ENCODE data around the gene TXLNG. TPM values are rescaled to one million over a fixed set of nuclear protein-coding genes. Genes with fewer than 3 reads are reported as not detected.
A peak's percentile ranks its signal among the peaks of the same experiment; 100 is the strongest.

The TXLNG gene
- total RNA-seq, 2 donors from 2014 or later = 15.3 to 16.0 TPM

DNA sequence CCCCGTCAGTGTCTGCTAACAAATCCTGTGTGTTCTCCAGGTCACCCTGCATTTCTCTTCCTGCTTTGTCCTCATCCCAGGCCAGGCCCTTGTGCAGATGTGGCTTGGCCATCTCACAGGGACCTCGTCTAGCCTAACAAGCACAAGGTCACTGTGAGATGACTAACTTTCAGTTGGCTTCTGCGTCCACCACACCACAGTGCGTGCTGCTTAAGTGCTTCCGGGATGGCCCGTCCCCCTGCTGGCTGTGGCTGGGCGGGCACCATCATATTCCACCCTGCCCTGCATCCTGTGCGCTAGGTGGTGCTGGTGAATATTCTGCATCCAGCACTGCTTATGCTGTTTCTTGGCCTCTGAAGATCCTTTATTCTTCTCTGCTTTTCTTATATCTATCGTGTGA, 50.1 kb downstream of the TXLNG start:
- Mint-ChIP-seq H3K9me3 (no peaks in the 10 kb centered on the region), H3K36me3 (peaks cover 4% of the 10 kb centered on the region), H3K4me3 (no peak overlapping the region), H3K27ac (peak overlapping the region in 1 of 2 donors; percentile 47), H3K27me3 (no peaks in the 10 kb centered on the region), H3K4me1 (ENCODE audit: low read depth in 2 of 2) (peaks cover 5 to 10% of the 10 kb centered on the region in 2 donors)
- DNase-seq (ENCODE audit: low spot score) (no peak), ATAC-seq (peak; percentile 82 to 84)

DNA sequence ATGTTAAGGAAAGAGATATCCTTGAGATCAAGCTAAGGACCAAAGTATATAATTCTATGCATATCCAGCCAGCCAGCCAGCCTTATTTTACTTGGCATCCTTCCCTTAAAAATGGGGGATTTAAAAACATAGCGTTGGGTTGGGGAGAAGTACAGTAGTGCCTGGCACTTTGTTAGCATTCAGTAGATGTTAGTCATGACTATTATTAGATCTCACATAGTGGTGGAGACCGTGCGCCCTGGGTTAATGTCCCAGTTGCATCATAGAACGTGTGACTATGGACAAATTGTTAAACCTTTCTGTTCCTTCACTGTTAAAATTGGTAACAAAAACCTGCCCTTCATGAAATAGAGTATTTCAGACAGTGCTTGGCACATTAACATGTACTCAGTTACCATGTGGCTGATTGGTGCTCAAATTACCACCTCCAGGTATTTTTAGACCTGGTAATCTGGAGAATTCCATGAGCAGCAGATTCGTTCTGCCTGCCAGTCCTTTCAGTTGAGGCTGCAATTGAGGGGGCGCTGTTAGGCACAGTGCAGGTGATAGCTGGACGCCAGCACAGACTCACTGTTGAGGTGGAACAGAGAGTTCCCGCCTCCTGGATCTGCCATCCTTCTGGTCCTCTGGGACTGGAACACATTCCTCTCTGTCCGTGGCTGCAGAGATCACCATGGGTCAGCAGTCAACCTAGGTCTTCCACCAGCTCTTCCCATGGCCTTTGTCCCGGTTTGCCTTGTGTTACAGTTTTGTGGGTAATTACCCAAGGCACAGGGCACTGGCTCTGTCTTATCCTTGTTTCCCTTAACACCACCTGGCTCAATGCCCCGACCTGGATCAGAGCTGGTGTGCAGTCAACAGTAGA, 52.2 kb downstream of the TXLNG start:
- Mint-ChIP-seq H3K27me3 (no peaks in the 10 kb centered on the region), H3K4me1 (ENCODE audit: low read depth in 2 of 2) (peaks cover 5 to 10% of the 10 kb centered on the region in 2 donors), H3K4me3 (no peak overlapping the region), H3K9me3 (no peaks in the 10 kb centered on the region), H3K36me3 (no peaks in the 10 kb centered on the region), H3K27ac (no peak overlapping the region)
- ATAC-seq (no peak), DNase-seq (ENCODE audit: low spot score) (no peak)

DNA sequence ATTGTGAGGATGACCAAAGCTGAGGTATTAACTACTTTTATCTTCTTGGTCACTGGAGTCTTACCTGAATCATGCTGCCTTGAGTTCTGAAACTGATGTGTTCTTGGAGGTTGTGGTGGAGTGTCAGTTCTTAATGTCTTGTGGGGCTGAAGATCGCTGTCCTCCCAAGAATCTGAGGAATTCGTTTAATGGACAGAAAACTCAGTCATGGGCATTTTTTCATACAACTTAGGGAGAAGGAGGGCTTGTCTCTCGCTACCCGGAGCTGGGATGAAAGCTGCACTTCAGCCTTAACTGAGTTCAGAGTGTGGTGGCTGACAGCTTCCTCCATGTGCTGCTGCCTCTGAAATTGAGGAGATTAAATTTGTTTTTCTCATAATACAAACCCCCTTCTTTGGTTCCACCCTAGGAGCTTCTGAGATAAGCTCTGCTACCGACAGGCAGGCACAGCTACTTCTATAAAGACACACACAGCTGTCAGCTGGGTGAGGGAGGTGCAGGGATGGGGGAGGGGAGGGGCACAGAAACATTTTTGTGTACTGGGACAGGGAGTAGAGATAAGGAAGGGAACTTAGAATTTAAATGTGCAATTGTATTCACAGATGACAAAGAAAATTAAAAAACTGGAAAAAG, 53.1 kb downstream of the TXLNG start:
- DNase-seq (ENCODE audit: low spot score) = no peak
- Mint-ChIP-seq H3K9me3 (no peaks in the 10 kb centered on the region), H3K4me1 (ENCODE audit: low read depth in 2 of 2) (peaks cover 5 to 10% of the 10 kb centered on the region in 2 donors), H3K27me3 (no peaks in the 10 kb centered on the region), H3K4me3 (no peak overlapping the region), H3K27ac (no peak overlapping the region), H3K36me3 (no peaks in the 10 kb centered on the region)
- ATAC-seq = no peak

DNA sequence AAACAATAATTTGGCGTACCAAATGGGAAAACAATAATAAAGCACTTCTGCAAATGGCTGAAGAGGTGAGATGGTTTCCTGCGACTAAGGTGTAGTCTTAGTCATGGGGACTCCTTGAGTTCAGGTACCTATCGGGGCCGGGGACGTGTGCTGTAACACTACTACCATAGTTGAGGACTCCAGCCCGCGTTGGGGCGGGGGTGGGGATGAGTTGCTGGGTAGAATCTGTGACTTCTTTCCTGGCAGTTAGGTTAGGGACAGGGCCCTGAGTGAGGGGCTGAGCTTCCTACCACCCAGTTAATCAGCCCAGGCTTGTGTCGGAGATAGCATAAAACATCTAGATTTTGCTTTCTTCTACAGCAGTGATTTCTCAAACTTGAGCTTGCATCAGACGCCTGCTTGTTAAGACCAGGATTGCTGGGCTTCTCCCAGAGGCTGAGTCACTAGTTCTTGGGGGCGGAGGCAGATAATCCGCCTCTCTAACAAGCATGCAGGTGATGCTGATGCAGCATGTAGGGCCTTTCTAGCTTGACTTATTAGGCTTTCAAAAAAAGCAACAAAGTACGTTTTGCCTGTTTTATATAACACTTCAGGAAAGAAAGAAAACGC, 53.7 kb downstream of the TXLNG start:
- Mint-ChIP-seq H3K4me3 (no peak overlapping the region), H3K4me1 (ENCODE audit: low read depth in 2 of 2) (peaks cover 5 to 10% of the 10 kb centered on the region in 2 donors), H3K9me3 (no peaks in the 10 kb centered on the region), H3K27ac (no peak overlapping the region), H3K27me3 (no peaks in the 10 kb centered on the region), H3K36me3 (no peaks in the 10 kb centered on the region)
- ATAC-seq (no peak), DNase-seq (ENCODE audit: low spot score) (no peak)

DNA sequence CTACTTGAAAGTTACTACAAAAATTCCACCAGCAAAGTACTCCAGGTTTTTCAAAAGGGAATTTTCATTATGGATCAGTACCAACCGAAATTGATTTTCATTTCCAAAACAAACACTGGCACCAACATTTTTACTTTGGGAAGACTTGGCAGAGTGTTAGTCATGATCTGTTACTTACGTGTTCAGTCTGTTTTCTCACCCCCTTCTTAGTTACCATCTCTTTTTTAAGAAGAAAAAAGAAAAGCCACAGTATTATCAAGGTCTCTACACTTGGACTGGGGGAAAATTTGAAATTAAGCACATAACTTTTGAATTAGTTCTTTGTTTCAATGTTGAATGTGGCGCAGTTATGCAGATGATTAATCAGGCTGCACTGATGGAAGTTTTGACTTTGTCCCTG, 56.4 kb downstream of the TXLNG start:
- no peak overlapping the region for H3K4me3 Mint-ChIP-seq
- no peak for ATAC-seq
- no peak for DNase-seq (ENCODE audit: low spot score)
- no peaks in the 10 kb centered on the region for H3K36me3 Mint-ChIP-seq
- H3K27me3 Mint-ChIP-seq = no peaks in the 10 kb centered on the region
- H3K27ac Mint-ChIP-seq = no peak overlapping the region
- no peaks in the 10 kb centered on the region for H3K4me1 Mint-ChIP-seq (ENCODE audit: low read depth in 2 of 2)
- no peaks in the 10 kb centered on the region for H3K9me3 Mint-ChIP-seq

DNA sequence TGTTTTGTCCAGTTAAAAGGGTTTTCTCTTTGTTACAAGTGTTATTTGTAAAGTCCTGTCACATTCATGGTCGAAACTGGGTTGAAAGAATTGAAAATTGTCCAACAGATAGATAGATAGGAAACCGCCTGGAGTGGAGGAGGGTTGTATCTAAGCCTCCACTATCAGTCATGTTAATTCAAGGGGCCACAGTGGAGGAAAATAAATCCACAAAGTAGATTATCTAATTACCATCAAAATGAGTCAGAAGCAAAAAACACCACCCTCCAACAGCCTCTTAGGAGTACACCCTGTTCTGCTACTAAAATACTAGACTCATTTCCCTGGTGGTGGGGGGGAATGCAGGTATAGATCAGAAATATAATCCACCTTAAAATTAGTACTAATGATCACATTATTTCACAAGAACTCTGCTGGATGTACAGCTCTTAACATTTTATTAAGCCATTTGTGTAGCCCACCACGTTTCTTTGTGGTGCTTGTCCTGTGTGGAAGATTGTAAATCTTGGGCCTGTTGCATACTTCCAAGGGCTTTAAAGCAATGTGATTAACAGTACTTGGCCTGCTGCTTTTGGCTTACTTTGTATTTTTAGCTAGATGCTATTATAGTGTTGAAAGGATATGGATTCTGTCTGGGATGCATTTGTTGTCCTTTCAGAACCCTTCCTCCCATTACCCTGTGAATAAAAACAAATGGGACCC, 57.1 kb downstream of the TXLNG start:
- Mint-ChIP-seq H3K9me3 (no peaks in the 10 kb centered on the region), H3K36me3 (peaks cover 2% of the 10 kb centered on the region), H3K4me3 (no peak overlapping the region), H3K27me3 (no peaks in the 10 kb centered on the region), H3K4me1 (ENCODE audit: low read depth in 2 of 2) (no peaks in the 10 kb centered on the region), H3K27ac (no peak overlapping the region)
- ATAC-seq (no peak), DNase-seq (ENCODE audit: low spot score) (no peak)

DNA sequence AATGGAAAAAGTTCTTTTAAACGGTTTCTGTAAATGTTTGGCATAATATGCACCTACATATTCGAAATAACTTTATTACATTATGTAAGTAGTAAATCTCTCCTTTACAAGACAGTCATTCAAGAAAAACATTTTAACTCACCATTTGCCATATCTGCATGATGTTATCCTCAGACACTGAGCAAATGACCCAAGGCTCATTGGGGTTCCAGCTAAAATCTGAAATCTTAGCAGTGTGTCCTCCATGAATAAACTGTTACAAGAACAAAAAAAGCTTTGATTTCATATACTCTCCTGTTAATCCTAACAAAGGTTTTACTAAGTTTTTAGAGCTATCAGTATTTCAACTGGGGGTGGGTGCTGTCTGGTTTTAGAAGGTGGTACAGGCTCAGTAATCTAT, 59.4 kb downstream of the TXLNG start:
- no peak overlapping the region for H3K27ac Mint-ChIP-seq
- H3K4me1 Mint-ChIP-seq (ENCODE audit: low read depth in 2 of 2) = no peaks in the 10 kb centered on the region
- ATAC-seq = no peak
- peaks cover 5% of the 10 kb centered on the region for H3K36me3 Mint-ChIP-seq
- H3K9me3 Mint-ChIP-seq = no peaks in the 10 kb centered on the region
- H3K27me3 Mint-ChIP-seq = no peaks in the 10 kb centered on the region
- DNase-seq (ENCODE audit: low spot score) = no peak
- H3K4me3 Mint-ChIP-seq = no peak overlapping the region

DNA sequence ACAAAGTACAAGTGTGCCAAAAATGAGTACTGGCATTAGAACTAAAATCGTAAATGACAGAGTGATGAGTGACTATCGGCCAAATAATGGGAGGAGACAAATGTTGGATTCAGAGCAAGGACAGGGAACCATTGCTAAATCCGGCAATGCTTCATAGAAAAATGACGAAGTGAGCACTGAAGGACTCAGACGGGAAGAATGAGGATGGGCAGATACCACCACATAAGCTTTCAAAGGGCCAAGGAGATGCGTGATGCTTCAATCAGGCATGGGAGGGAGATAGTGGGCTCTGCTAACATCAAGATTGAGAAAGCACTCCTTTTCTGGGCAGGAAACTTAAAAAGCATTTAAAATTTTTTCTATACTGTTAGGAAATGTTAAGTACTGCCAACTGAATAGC, 62.3 kb downstream of the TXLNG start:
- H3K27me3 Mint-ChIP-seq = no peaks in the 10 kb centered on the region
- H3K4me1 Mint-ChIP-seq (ENCODE audit: low read depth in 2 of 2) = peaks cover 2 to 3% of the 10 kb centered on the region in 2 donors
- no peak overlapping the region for H3K27ac Mint-ChIP-seq
- ATAC-seq = no peak
- peaks cover 5% of the 10 kb centered on the region for H3K36me3 Mint-ChIP-seq
- H3K9me3 Mint-ChIP-seq = no peaks in the 10 kb centered on the region
- no peak overlapping the region for H3K4me3 Mint-ChIP-seq
- DNase-seq (ENCODE audit: low spot score) = no peak

DNA sequence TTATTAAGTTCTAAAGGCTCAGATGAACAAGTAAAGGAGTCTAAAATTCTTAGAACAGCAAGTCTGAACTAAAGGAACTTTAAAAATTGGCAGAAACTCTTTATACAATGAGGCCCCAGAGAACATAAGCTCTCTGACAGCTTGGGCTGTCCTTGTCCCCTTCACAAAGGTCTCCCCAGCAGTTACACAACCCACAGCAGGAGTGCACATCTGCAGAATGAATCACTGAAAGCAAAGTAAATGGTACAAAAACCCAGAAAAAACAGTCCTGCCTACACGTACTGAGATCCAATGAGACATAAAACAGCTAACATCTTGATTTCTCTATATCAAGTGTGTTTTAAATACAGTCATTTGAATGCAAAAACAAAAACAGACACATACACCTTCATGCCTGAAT, 65.2 kb downstream of the TXLNG start:
- Mint-ChIP-seq H3K9me3 (no peaks in the 10 kb centered on the region), H3K4me3 (no peak overlapping the region), H3K27ac (no peak overlapping the region), H3K4me1 (ENCODE audit: low read depth in 2 of 2) (peaks cover 9 to 16% of the 10 kb centered on the region in 2 donors), H3K27me3 (no peaks in the 10 kb centered on the region), H3K36me3 (peaks cover 5% of the 10 kb centered on the region)
- ATAC-seq (no peak), DNase-seq (ENCODE audit: low spot score) (no peak)

DNA sequence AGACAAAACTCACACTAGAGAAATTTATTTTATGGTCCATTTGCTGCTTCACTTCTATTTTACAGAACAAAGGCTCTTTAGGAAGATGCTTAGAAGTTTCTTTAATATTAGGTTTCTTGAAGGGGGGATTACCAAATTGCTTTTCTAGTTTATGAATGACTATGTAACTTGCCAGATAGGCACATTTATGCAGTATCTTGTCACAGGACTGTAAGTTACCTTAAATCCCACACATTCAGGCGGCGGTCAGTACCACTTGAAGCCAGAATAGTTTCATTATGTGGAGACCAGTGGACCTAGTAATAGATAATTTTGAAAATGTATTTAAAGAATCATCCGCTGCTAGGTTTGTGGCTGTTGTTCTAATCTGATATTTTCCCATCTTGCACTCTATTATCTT, 65.6 kb downstream of the TXLNG start:
- H3K9me3 Mint-ChIP-seq = no peaks in the 10 kb centered on the region
- DNase-seq (ENCODE audit: low spot score) (no peak), ATAC-seq (no peak)
- no peaks in the 10 kb centered on the region for H3K27me3 Mint-ChIP-seq
- peaks cover 8% of the 10 kb centered on the region for H3K36me3 Mint-ChIP-seq
- H3K4me1 Mint-ChIP-seq (ENCODE audit: low read depth in 2 of 2) = peaks cover 13 to 20% of the 10 kb centered on the region in 2 donors
- H3K4me3 Mint-ChIP-seq = no peak overlapping the region
- H3K27ac Mint-ChIP-seq = peak overlapping the region in 1 of 2 donors; percentile 60

DNA sequence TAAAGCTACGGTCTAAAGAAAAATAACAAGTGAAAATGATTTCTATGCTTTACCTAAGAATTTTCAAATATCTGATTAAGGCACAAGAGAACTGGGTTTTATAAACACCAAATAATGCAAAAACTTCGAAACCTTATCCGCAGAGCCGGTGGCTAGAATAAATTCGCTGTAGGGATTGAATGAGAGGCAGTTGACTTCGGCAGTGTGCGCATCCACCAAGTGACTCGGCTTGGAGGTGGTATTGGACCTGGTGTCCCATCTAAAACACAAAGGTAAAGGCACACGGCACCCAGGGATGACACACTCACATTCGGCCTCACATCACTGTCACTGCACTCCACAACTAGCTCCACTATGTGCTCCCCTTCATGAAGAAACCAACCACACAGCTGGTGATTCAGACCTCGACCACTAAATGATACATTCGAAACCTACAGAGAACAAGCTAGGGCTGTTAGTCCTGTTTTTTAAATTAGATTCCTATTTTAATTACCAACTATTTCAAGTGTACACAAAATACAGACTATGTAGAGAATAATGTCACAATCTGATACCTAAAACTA, 66.4 kb downstream of the TXLNG start:
- H3K36me3 Mint-ChIP-seq = peaks cover 11% of the 10 kb centered on the region
- no peaks in the 10 kb centered on the region for H3K9me3 Mint-ChIP-seq
- peak in 1 of 2 donors; percentile 80 for ATAC-seq
- H3K4me1 Mint-ChIP-seq (ENCODE audit: low read depth in 2 of 2) = peaks cover 17 to 21% of the 10 kb centered on the region in 2 donors
- peak overlapping the region; percentile 60 to 93 for H3K27ac Mint-ChIP-seq
- H3K4me3 Mint-ChIP-seq = no peak overlapping the region
- no peak for DNase-seq (ENCODE audit: low spot score)
- no peaks in the 10 kb centered on the region for H3K27me3 Mint-ChIP-seq

DNA sequence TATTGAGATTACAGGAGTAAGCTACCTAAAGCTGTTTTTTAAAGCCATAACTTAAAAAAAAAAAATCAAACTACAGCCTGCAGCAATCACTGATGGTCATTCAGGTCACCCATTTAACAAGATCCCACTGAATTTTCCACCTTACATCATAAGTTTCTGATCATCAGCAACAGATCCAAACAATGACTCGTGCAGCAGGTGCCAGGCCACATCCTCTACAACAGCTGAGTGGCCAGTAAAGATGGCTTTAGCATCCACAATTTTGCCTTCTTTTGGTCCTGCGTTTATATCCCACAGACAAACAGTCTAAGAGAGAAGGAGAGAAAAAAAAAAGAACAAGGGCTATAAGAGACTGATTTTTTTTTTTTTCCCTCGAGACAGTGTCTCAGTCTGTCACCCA, 67.3 kb downstream of the TXLNG start:
- no peak for DNase-seq (ENCODE audit: low spot score)
- Mint-ChIP-seq H3K27ac (peak overlapping the region; percentile 60 to 93), H3K27me3 (no peaks in the 10 kb centered on the region), H3K4me3 (peak overlapping the region; percentile 49), H3K4me1 (ENCODE audit: low read depth in 2 of 2) (peaks cover 17 to 21% of the 10 kb centered on the region in 2 donors), H3K36me3 (peaks cover 7% of the 10 kb centered on the region), H3K9me3 (no peaks in the 10 kb centered on the region)
- ATAC-seq = no peak

DNA sequence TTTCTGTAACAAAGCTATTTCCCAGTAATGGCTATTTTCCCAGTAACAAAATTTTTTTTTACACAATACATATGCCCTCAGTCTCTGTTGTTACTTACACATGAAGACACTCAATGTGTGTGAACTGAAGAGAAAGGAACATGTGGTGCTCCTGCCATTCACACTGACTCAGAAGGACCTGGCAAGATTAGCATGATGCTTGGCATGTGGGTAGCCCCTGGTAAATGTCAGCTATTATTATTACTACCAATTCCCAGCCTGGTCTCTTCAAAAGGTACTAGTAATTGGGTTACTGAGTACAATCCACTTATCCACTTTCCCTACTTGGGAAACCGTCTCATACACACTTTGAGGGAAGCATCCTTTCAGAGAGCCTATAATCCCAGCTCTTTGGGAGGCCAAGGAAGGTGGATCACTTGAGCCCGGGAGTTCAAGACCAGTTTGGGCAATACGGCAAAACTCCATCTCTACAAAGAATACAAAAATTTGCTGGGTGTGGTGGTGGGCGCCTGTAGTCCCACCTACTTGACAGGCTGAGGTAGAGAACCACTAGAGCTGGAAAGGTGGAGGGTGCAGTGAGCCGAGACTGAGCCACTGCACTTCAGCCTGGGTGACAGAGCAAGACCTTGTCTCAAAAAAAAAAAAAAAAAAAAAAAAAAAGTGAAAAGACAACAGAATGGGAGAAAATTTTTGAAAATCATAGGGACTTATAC, 69.3 kb downstream of the TXLNG start:
- ATAC-seq (peak; percentile 62 to 74), DNase-seq (ENCODE audit: low spot score) (no peak)
- H3K9me3 Mint-ChIP-seq = no peaks in the 10 kb centered on the region
- H3K27me3 Mint-ChIP-seq = peaks cover 0 to 3% of the 10 kb centered on the region in 2 donors
- H3K4me1 Mint-ChIP-seq (ENCODE audit: low read depth in 2 of 2) = peaks cover 31 to 32% of the 10 kb centered on the region in 2 donors
- H3K4me3 Mint-ChIP-seq = peak overlapping the region; percentile 42
- peaks cover 6% of the 10 kb centered on the region for H3K36me3 Mint-ChIP-seq
- peak overlapping the region; percentile 79 to 93 for H3K27ac Mint-ChIP-seq
